GM23248 (cell line): ENCODE measurements around the gene CPTP. TPM values are rescaled to one million over a fixed set of nuclear protein-coding genes. Genes with fewer than 3 reads are reported as not detected.

Experiments used
- DNase-seq: peaks from one replicate; pipeline ENCODE4 v3.0.0-alpha.2; 2015
- H2AFZ ChIP-seq: fragments of 200-600 bp; sonication (generic); 2 replicates; pipeline ENCODE4 v1.6.1; 2016; ENCODE audit warnings: antibody characterized with exemption
- H3F3A ChIP-seq: fragments of 200-600 bp; sonication (generic); 2 replicates; pipeline ENCODE4 v1.6.1; 2016; ENCODE audit warnings: mild to moderate bottlenecking, antibody characterized with exemption, mixed run types; ENCODE audit not compliant: insufficient read depth
- H3K27ac ChIP-seq: fragments of 200-600 bp; sonication (generic); 2 replicates; pipeline ENCODE4 v1.5.1; 2016; ENCODE audit warnings: mild to moderate bottlenecking
- H3K27me3 ChIP-seq: fragments of 200-600 bp; sonication (generic); replicated peaks from 2 replicates; pipeline ENCODE4 v1.6.1; 2016; ENCODE audit warnings: mild to moderate bottlenecking; ENCODE audit not compliant: insufficient read depth
- H3K36me3 ChIP-seq: fragments of 200-600 bp; sonication (generic); 2 replicates; pipeline ENCODE4 v1.6.1; 2016; ENCODE audit warnings: low read depth, mild to moderate bottlenecking
- H3K4me1 ChIP-seq: fragments of 200-600 bp; sonication (generic); 2 replicates; pipeline ENCODE4 v1.6.1; 2016; ENCODE audit warnings: mild to moderate bottlenecking; ENCODE audit not compliant: insufficient read depth
- H3K4me2 ChIP-seq: fragments of 200-600 bp; sonication (generic); one replicate; pipeline ENCODE4 v1.6.1; 2016; ENCODE audit warnings: mild to moderate bottlenecking; ENCODE audit not compliant: unreplicated experiment
- H3K4me3 ChIP-seq: fragments of 200-600 bp; sonication (generic); 2 replicates; pipeline ENCODE4 v1.5.1; 2016; ENCODE audit warnings: mild to moderate bottlenecking
- H3K79me2 ChIP-seq: fragments of 200-600 bp; sonication (generic); 2 replicates; pipeline ENCODE4 v1.6.1; 2016; ENCODE audit warnings: mild to moderate bottlenecking; ENCODE audit not compliant: insufficient read depth
- H3K9ac ChIP-seq: fragments of 200-600 bp; sonication (generic); 2 replicates; pipeline ENCODE4 v1.6.1; 2016; ENCODE audit warnings: mild to moderate bottlenecking
- H3K9me2 ChIP-seq: fragments of 200-600 bp; sonication (generic); 2 replicates; pipeline ENCODE4 v1.6.1; 2016; ENCODE audit warnings: mixed run types, mild to moderate bottlenecking, moderate library complexity; ENCODE audit not compliant: insufficient read depth
- H3K9me3 ChIP-seq: fragments of 200-600 bp; sonication (generic); one replicate; pipeline ENCODE4 v1.6.1; 2017; ENCODE audit warnings: low read depth
- H4K20me1 ChIP-seq: fragments of 200-600 bp; sonication (generic); 2 replicates; pipeline ENCODE4 v1.6.0; 2016; ENCODE audit not compliant: insufficient read depth
- EZH2 ChIP-seq: fragments of 200-600 bp; sonication (generic); IDR thresholded peaks from 2 replicates; pipeline ENCODE4 v1.6.1; 2018; ENCODE audit warnings: antibody characterized with exemption, mild to moderate bottlenecking; ENCODE audit not compliant: insufficient read depth, poor library complexity, severe bottlenecking
- EZH2phosphoT487 ChIP-seq: fragments of 200-600 bp; sonication (generic); IDR thresholded peaks from 2 replicates; pipeline ENCODE4 v1.6.1; 2018; ENCODE audit warnings: antibody characterized with exemption, moderate library complexity, mild to moderate bottlenecking, low read depth; ENCODE audit not compliant: insufficient read depth
- WGBS, 2 experiments: methylation state at CpG; one replicate each; pipeline ENCODE4 v1.1.6; 2015 to 2017; ENCODE audit warnings: low lambda C conversion rate in 2 of 2, low coverage in 1 of 2; ENCODE audit errors: missing lambda C conversion rate in 2 of 2; 5-methylcytosine and 5-hydroxymethylcytosine counted together
- in situ Hi-C: fragments of 300-500 bp; cut with MboI; formaldehyde crosslinking; loops from 2 replicates; pipeline ENCODE4 v1.15.0; 2020
- polyA plus RNA-seq: library from polyadenylated mRNA; unstranded; fragments of >200 nt; fragmentation: Nextera tagmentation; extraction: Ambion mirVana; gene quantifications from 2 replicates; pipeline ENCODE4 v1.2.1, GENCODE V29; 2016
- total RNA-seq: library from RNA; depleted of rRNA; stranded (reverse); fragments of >200 nt; shearing (Covaris generic); gene quantifications from 2 replicates; pipeline ENCODE4 v1.2.3, GENCODE V29; 2014

The CPTP gene
- total and polyA plus RNA-seq, 2 experiments from 2014 or later = 28.0 to 30.5 TPM

GRCh38 chr1:1360506-1361169 is 36.0 kb downstream of the CPTP start:
- Histone ChIP-seq H2AFZ (no peak overlapping the region), H3K79me2 (peaks cover 37% of the 10 kb centered on the region), H3K36me3 (no peaks in the 10 kb centered on the region), H3K9ac (peak overlapping the region; percentile 96), H3K9me3 (no peaks in the 10 kb centered on the region), H3K4me1 (peaks cover 36% of the 10 kb centered on the region), H4K20me1 (no peaks in the 10 kb centered on the region), H3K27ac (peak overlapping the region; percentile 99), H3K4me3 (peak overlapping the region; percentile 35; the same call in 1 of the 2 replicates), H3K4me2 (peak overlapping the region; percentile 82), H3K9me2 (no peaks in the 10 kb centered on the region), H3F3A (peaks cover 28% of the 10 kb centered on the region), H3K27me3 (no peaks in the 10 kb centered on the region)
- TF ChIP-seq EZH2 (no peak), EZH2phosphoT487 (no peak)
- in situ Hi-C loops = no loop called here
- 20 to 21% methylated on average over 20 of the region's 20 CpGs for WGBS, 2 experiments
- peak; percentile 98 for DNase-seq

GRCh38 chr1:1361233-1361981 is 36.8 kb downstream of the CPTP start:
- peak overlapping the region; percentile 83 for H2AFZ ChIP-seq

GRCh38 chr1:1361982-1362423 is 37.4 kb downstream of the CPTP start:
- H3K4me3 ChIP-seq = peak overlapping the region; percentile 56
- no peaks in the 10 kb centered on the region for H3K27me3 ChIP-seq
- DNase-seq = peak; percentile 95
- peak overlapping the region; percentile 82 for H3K4me2 ChIP-seq
- peak overlapping the region; percentile 83 for H2AFZ ChIP-seq
- peak overlapping the region; percentile 82 for H3K9ac ChIP-seq
- 9% methylated on average over 13 of the region's 13 CpGs for WGBS, 2 experiments
- no peaks in the 10 kb centered on the region for H4K20me1 ChIP-seq
- peaks cover 36% of the 10 kb centered on the region for H3K4me1 ChIP-seq
- H3K79me2 ChIP-seq = peaks cover 23% of the 10 kb centered on the region
- TF ChIP-seq EZH2 (no peak), EZH2phosphoT487 (no peak)
- H3F3A ChIP-seq = peaks cover 32% of the 10 kb centered on the region
- H3K9me3 ChIP-seq = no peaks in the 10 kb centered on the region
- H3K9me2 ChIP-seq = no peaks in the 10 kb centered on the region
- H3K27ac ChIP-seq = peak overlapping the region; percentile 99
- in situ Hi-C loops = no loop called here
- H3K36me3 ChIP-seq = no peaks in the 10 kb centered on the region

More at GRCh38 chr1:1361233-1361981, 36.8 kb downstream of the CPTP start:
- in situ Hi-C loops = no loop called here
- Histone ChIP-seq H3K4me1 (peaks cover 36% of the 10 kb centered on the region), H3K9me2 (no peaks in the 10 kb centered on the region), H3K79me2 (peaks cover 29% of the 10 kb centered on the region), H3K9ac (peak overlapping the region; percentile 82), H3F3A (peaks cover 29% of the 10 kb centered on the region), H3K4me2 (peak overlapping the region; percentile 82), H3K4me3 (peak overlapping the region; percentile 56), H3K36me3 (no peaks in the 10 kb centered on the region), H3K9me3 (no peaks in the 10 kb centered on the region), H3K27ac (peak overlapping the region; percentile 99), H4K20me1 (no peaks in the 10 kb centered on the region), H3K27me3 (no peaks in the 10 kb centered on the region)
- TF ChIP-seq EZH2phosphoT487 (no peak), EZH2 (no peak)
- DNase-seq = no peak
- WGBS, 2 experiments = 70 to 72% methylated on average over 31 to 34 of the region's 35 CpGs

DNA sequence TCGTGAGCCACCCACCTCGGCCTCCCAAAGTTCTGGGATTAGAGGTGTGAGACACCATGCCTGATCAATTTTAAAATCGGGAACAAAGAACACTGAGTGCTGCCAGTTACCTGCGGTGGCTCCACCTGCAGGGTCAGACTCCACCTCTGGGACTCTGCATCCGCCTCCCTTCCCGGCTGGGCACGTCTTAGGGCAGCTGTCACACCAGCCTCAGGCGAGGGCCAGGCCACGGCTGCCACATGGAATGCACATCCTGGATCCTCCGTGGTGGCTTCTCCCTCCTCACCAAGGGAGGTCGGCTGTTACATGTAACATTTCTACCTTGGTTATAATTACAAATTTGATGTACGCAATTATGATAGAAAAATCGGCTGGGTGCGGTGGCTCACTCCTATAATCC is 39.7 kb downstream of the CPTP start:
- H2AFZ ChIP-seq = no peak overlapping the region
- H3K9me2 ChIP-seq = no peaks in the 10 kb centered on the region
- TF ChIP-seq EZH2phosphoT487 (no peak), EZH2 (no peak)
- no peak overlapping the region for H3K9ac ChIP-seq
- H3K9me3 ChIP-seq = no peaks in the 10 kb centered on the region
- H3K4me2 ChIP-seq = no peak overlapping the region
- no peak overlapping the region for H3K4me3 ChIP-seq
- no peaks in the 10 kb centered on the region for H3K27me3 ChIP-seq
- DNase-seq = no peak
- in situ Hi-C loops = no loop called here
- H3K4me1 ChIP-seq = peaks cover 28% of the 10 kb centered on the region
- H3F3A ChIP-seq = peaks cover 23% of the 10 kb centered on the region
- no peaks in the 10 kb centered on the region for H4K20me1 ChIP-seq
- no peak overlapping the region for H3K27ac ChIP-seq
- H3K36me3 ChIP-seq = no peaks in the 10 kb centered on the region
- peaks cover 10% of the 10 kb centered on the region for H3K79me2 ChIP-seq
- 75 to 78% methylated on average over 14 of the region's 14 CpGs for WGBS, 2 experiments
